Fibroblast of skin of right biceps (primary cell): Measurements from ENCODE around the gene WWOX.

Experiments used
- DNase-seq: peaks from one replicate; pipeline ENCODE4 v3.0.0-alpha.2; 2013

WWOX gene

GRCh38 chr16:78709137-78709884, 609.9 kb downstream of the WWOX start:
- no peak for DNase-seq

- no peak for DNase-seq
Observed at GRCh38 chr16:78715106-78715505, 615.7 kb downstream of the WWOX start.

GRCh38 chr16:78715673-78716072, 616.2 kb downstream of the WWOX start:
- no peak for DNase-seq

GRCh38 chr16:78718141-78718540, 618.7 kb downstream of the WWOX start:
- no peak for DNase-seq

GRCh38 chr16:78720416-78720815, 621.0 kb downstream of the WWOX start:
- DNase-seq, result no peak

- DNase-seq, result no peak
Observed at GRCh38 chr16:78727536-78727935, 628.1 kb downstream of the WWOX start.

- DNase-seq, result no peak
Observed at GRCh38 chr16:78729687-78730086, 630.2 kb downstream of the WWOX start.

GRCh38 chr16:78731785-78732184, 632.3 kb downstream of the WWOX start:
- DNase-seq, result no peak

GRCh38 chr16:78732696-78733095, 633.2 kb downstream of the WWOX start:
- DNase-seq, result no peak

- no peak for DNase-seq
Observed at GRCh38 chr16:78735337-78735736, 635.9 kb downstream of the WWOX start.

GRCh38 chr16:78737630-78738029, 638.2 kb downstream of the WWOX start:
- DNase-seq, result no peak

GRCh38 chr16:78738557-78738956, 639.1 kb downstream of the WWOX start:
- no peak for DNase-seq

- DNase-seq, result no peak
Observed at GRCh38 chr16:78740269-78740668, 640.8 kb downstream of the WWOX start.

GRCh38 chr16:78742501-78743283, 643.2 kb downstream of the WWOX start:
- no peak for DNase-seq

- DNase-seq, result no peak
Observed at GRCh38 chr16:78743556-78743955, 644.1 kb downstream of the WWOX start.

GRCh38 chr16:78744099-78744498, 644.6 kb downstream of the WWOX start:
- no peak for DNase-seq

- no peak for DNase-seq
Observed at GRCh38 chr16:78744796-78745107, 645.3 kb downstream of the WWOX start.

GRCh38 chr16:78745108-78746019, 645.9 kb downstream of the WWOX start:
- DNase-seq, result no peak

GRCh38 chr16:78746718-78747117, 647.3 kb downstream of the WWOX start:
- no peak for DNase-seq

GRCh38 chr16:78748220-78748929, 648.9 kb downstream of the WWOX start:
- DNase-seq, result no peak

- DNase-seq, result no peak
Observed at GRCh38 chr16:78749745-78750268, 650.4 kb downstream of the WWOX start.

GRCh38 chr16:78750611-78751010, 651.2 kb downstream of the WWOX start:
- DNase-seq, result no peak

GRCh38 chr16:78751601-78752000, 652.1 kb downstream of the WWOX start:
- DNase-seq, result no peak
